Sigmoid colon (tissue), 7 donors: Measurements from ENCODE around the gene STXBP5. TPM values are rescaled to one million over a fixed set of nuclear protein-coding genes. Genes with fewer than 3 reads are reported as not detected.

Experiments used
- DNase-seq: peaks from one replicate; pipeline ENCODE4 v3.0.0-alpha.2; 2019
- H3K27ac ChIP-seq, 4 donors: fragments of 200-600 bp; sonication (generic); one replicate each; pipeline ENCODE4 v1.5.1; 2016 to 2019; ENCODE audit warnings: mild to moderate bottlenecking in 1 of 4
- H3K27me3 ChIP-seq, 3 donors: fragments of 200-600 bp; sonication (generic); one replicate each; pipeline ENCODE4 v1.5.1; 2019; ENCODE audit warnings: mild to moderate bottlenecking in 1 of 3
- H3K36me3 ChIP-seq, 4 donors: fragments of 200-600 bp; sonication (generic); one replicate each; pipeline ENCODE4 v1.5.1; 2016 to 2019
- H3K4me1 ChIP-seq, 4 donors: fragments of 200-600 bp; sonication (generic); one replicate each; pipeline ENCODE4 v1.5.1; 2017 to 2019
- H3K4me3 ChIP-seq, 4 donors: fragments of 200-600 bp; sonication (generic); one replicate each; pipeline ENCODE4 v1.5.1; 2017 to 2019; ENCODE audit warnings: mild to moderate bottlenecking in 2 of 4, moderate library complexity in 1 of 4
- H3K9me3 ChIP-seq, 4 donors: fragments of 200-600 bp in 3 of 4; sonication (generic) in 3 of 4; one replicate each; pipeline versions ENCODE4 v1.5.1 to v1.6.1; 2013 to 2019
- EP300 ChIP-seq, 4 donors: sonication (generic); formaldehyde crosslinking; IDR thresholded peaks; one replicate each; pipeline ENCODE4 v1.6.1; 2017; ENCODE audit warnings: antibody characterized with exemption in 4 of 4
- POLR2A ChIP-seq, 2 donors: fragments of 450-650 bp; IDR thresholded peaks; one replicate each; pipeline ENCODE4 v1.6.1; 2016; ENCODE audit warnings: antibody characterized with exemption in 2 of 2, mild to moderate bottlenecking in 2 of 2, moderate library complexity in 2 of 2
- POLR2AphosphoS5 ChIP-seq, 4 donors: sonication (generic); formaldehyde crosslinking; IDR thresholded peaks; one replicate each; pipeline ENCODE4 v1.6.1; 2017; ENCODE audit warnings: antibody characterized with exemption in 4 of 4
- WGBS, 2 donors: extraction: QIAGEN DNeasy Blood & Tissue Kit; methylation state at CpG; one replicate each; pipeline ENCODE4 v1.1.7; 2013; 5-methylcytosine and 5-hydroxymethylcytosine counted together
- intact Hi-C: fragments of 100-400 bp; cut with DNase I; formaldehyde crosslinking; loops from one replicate; pipeline ENCODE4 v1.15.1; 2023
- polyA plus RNA-seq, 3 donors: library from polyadenylated mRNA; stranded (reverse); fragments of 200-250 nt; gene quantifications; one replicate each; pipeline ENCODE4 v1.2.3, GENCODE V29; 2013
- total RNA-seq, 4 donors: library from RNA; depleted of rRNA; stranded (reverse); fragments of >200 nt; gene quantifications; one replicate each; pipeline ENCODE4 v1.1.0, GENCODE V29; 2016
- TF ChIP-seq, protein P1 (sequence below), 4 experiments: fragments of 450-650 bp in 3 of 4; fragments of 200-600 bp in 1 of 4; IDR thresholded peaks; one replicate each; pipeline ENCODE4 v1.5.1; 2016 to 2019; ENCODE audit warnings: antibody characterized with exemption in 4 of 4, mild to moderate bottlenecking in 3 of 4, moderate library complexity in 2 of 4
- donor health status: healthy with polysubstance abuse.
- donor health status: Bipolar disorder and iron deficiency.
- donor health status: healthy.

Gene STXBP5
- total and polyA plus RNA-seq, 7 donors, result 16.0 to 34.3 (median 24.2) TPM

DNA sequence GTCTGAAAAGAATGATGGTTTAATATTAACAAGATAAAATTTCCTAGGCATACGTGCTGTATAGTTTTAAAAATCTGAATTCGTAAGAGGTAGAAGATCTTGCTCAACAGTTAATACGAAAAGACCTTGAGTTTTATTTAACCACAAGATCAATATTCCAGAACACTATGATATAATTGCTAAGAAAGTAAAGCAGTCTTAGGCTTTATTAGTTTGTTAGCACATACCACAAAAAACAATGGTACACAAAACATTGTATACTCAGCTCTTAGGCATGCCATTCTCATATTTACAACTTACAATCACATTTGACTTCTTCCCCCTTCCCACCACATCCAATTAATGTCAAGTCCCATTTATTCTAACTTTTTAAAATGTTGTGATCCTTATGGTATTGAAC is 24.4 kb upstream of the STXBP5 start:
- TF ChIP-seq POLR2AphosphoS5 (IDR thresholded peaks at IDR 0.05) (no peak), EP300 (IDR thresholded peaks at IDR 0.05) (no peak), POLR2A (IDR thresholded peaks at IDR 0.05) (no peak)
- TF ChIP-seq, protein P1, sequence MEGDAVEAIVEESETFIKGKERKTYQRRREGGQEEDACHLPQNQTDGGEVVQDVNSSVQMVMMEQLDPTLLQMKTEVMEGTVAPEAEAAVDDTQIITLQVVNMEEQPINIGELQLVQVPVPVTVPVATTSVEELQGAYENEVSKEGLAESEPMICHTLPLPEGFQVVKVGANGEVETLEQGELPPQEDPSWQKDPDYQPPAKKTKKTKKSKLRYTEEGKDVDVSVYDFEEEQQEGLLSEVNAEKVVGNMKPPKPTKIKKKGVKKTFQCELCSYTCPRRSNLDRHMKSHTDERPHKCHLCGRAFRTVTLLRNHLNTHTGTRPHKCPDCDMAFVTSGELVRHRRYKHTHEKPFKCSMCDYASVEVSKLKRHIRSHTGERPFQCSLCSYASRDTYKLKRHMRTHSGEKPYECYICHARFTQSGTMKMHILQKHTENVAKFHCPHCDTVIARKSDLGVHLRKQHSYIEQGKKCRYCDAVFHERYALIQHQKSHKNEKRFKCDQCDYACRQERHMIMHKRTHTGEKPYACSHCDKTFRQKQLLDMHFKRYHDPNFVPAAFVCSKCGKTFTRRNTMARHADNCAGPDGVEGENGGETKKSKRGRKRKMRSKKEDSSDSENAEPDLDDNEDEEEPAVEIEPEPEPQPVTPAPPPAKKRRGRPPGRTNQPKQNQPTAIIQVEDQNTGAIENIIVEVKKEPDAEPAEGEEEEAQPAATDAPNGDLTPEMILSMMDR (IDR thresholded peaks at IDR 0.05), result no peak
- intact Hi-C loops, result no loop called here
- H3K4me3 ChIP-seq, result no peak overlapping the region
- WGBS, 2 donors, result 68 to 91% methylated on average over 3 of the region's 3 CpGs
- H3K27me3 ChIP-seq, result no peaks in the 10 kb centered on the region
- H3K36me3 ChIP-seq, result no peaks in the 10 kb centered on the region
- H3K4me1 ChIP-seq, result no peaks in the 10 kb centered on the region
- no peaks in the 10 kb centered on the region for H3K9me3 ChIP-seq
- H3K27ac ChIP-seq, result no peak overlapping the region
- DNase-seq, result no peak

DNA sequence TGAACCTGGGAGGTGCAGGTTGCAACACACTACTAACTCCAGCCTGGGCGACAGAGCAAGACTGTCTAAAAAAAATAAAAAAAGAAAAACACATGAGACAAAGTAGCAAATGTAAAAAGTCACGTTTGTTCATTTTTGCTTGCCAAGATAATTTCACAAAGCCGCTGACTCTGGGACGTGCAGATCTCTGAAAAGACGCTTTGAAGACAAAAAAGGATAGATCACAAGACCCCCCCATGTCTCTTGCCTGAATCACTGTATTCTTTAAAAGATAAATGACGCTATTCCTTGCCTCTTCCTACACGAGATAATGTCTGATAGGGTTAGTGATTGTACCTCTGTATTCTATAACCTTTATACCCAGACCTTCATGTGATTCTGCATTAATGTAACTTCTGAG is 23.3 kb upstream of the STXBP5 start:
- H3K9me3 ChIP-seq, result no peaks in the 10 kb centered on the region
- H3K4me3 ChIP-seq, result no peak overlapping the region
- no peak overlapping the region for H3K27ac ChIP-seq
- intact Hi-C loops, result no loop called here
- H3K4me1 ChIP-seq, result no peaks in the 10 kb centered on the region
- no peaks in the 10 kb centered on the region for H3K36me3 ChIP-seq
- no peaks in the 10 kb centered on the region for H3K27me3 ChIP-seq
- DNase-seq, result no peak
- 90% methylated on average over 7 of the region's 7 CpGs for WGBS, 2 donors
- TF ChIP-seq POLR2A (IDR thresholded peaks at IDR 0.05), result no peak
- TF ChIP-seq, protein P1 (IDR thresholded peaks at IDR 0.05), result no peak
- no peak for TF ChIP-seq EP300 (IDR thresholded peaks at IDR 0.05)
- TF ChIP-seq POLR2AphosphoS5 (IDR thresholded peaks at IDR 0.05), result no peak

DNA sequence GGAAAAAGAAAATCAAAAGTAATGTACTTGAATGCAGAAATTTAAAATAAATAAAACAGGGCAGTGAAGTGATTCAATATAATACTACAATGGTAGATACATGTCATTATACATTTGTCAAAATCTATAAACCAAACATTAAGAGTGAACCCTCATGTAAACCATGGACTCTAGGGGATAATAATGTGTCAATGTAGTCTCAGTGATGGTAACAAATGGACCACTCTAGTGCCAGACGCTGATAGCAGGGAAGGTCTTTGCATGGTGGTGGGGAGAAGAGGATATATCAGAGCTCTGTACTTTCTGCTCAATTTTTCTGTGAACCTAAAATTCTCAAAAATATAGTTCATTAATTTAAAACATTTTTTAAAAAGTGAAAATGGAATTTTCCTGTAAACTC is 19.8 kb upstream of the STXBP5 start:
- no peak for DNase-seq
- Histone ChIP-seq H3K27me3 (no peaks in the 10 kb centered on the region), H3K36me3 (no peaks in the 10 kb centered on the region), H3K27ac (no peak overlapping the region), H3K4me3 (no peak overlapping the region), H3K4me1 (no peaks in the 10 kb centered on the region), H3K9me3 (no peaks in the 10 kb centered on the region)
- intact Hi-C loops, result no loop called here
- TF ChIP-seq POLR2A (IDR thresholded peaks at IDR 0.05) (no peak), POLR2AphosphoS5 (IDR thresholded peaks at IDR 0.05) (no peak)
- TF ChIP-seq, protein P1 (IDR thresholded peaks at IDR 0.05), result no peak
- 92 to 98% methylated on average over 1 of the region's 1 CpG for WGBS, 2 donors

DNA sequence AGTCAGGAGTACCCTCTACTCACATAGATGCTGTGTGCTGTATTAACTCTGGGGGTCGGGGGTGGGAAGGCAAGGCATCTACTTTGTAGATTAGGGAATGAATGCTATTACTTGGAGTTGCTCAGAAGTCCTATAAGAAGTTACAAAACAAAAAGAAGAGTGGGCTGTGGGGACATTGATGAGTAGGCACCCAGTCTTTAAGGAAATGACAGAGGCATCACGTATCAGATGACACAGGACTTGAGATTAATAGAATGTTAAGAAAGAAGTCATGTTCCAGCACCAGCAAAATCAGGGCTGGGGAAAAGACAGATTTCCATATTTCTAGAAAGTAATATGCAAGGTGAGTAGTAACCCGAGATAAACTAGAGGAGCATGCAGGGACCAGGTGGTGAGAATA is 19.0 kb upstream of the STXBP5 start:
- intact Hi-C loops, result no loop called here
- Histone ChIP-seq H3K9me3 (no peaks in the 10 kb centered on the region), H3K36me3 (no peaks in the 10 kb centered on the region), H3K4me1 (no peaks in the 10 kb centered on the region), H3K4me3 (no peak overlapping the region), H3K27ac (no peak overlapping the region), H3K27me3 (no peaks in the 10 kb centered on the region)
- TF ChIP-seq, protein P1 (IDR thresholded peaks at IDR 0.05), result no peak
- TF ChIP-seq POLR2A (IDR thresholded peaks at IDR 0.05), result no peak
- no peak for TF ChIP-seq EP300 (IDR thresholded peaks at IDR 0.05)
- no peak for TF ChIP-seq POLR2AphosphoS5 (IDR thresholded peaks at IDR 0.05)
- DNase-seq, result no peak
- 85 to 92% methylated on average over 3 of the region's 3 CpGs for WGBS, 2 donors

DNA sequence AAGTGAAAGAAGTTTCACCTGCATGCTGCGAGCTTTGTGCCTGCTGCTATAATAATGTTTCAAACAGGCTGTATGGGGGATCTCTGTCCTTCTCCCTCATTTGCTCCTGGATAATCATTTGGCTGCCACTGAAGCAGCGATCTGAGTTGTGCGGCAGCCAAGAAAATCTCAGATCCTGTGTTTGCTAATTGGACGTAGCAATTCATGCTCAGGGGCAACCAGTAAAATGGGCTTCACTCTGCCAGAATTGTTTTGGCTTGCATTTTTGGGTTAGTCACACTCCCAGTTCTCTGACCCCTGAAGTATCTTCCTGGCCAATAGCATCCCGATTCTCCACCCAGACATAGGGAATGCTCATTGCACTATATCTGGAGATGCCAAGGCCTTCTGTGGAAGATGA is 13.7 kb upstream of the STXBP5 start:
- DNase-seq, result no peak
- Histone ChIP-seq H3K4me1 (no peaks in the 10 kb centered on the region), H3K36me3 (no peaks in the 10 kb centered on the region), H3K9me3 (no peaks in the 10 kb centered on the region), H3K27me3 (no peaks in the 10 kb centered on the region), H3K4me3 (no peak overlapping the region), H3K27ac (no peak overlapping the region)
- intact Hi-C loops, result no loop called here
- TF ChIP-seq, protein P1 (IDR thresholded peaks at IDR 0.05), result no peak
- no peak for TF ChIP-seq POLR2A (IDR thresholded peaks at IDR 0.05)
- no peak for TF ChIP-seq POLR2AphosphoS5 (IDR thresholded peaks at IDR 0.05)
- no peak for TF ChIP-seq EP300 (IDR thresholded peaks at IDR 0.05)
- 82 to 89% methylated on average over 5 of the region's 5 CpGs for WGBS, 2 donors
